C4-2B (cell line): ENCODE measurements around the gene PCF11.

Experiments used
- H3K27ac ChIP-seq: fragments of 450-650 bp; 2 replicates; pipeline ENCODE4 v1.5.1; 2017
- CTCF ChIP-seq: fragments of 450-650 bp; conservative IDR thresholded peaks from 2 replicates; pipeline ENCODE4 v1.5.1; 2017; ENCODE audit warnings: mild to moderate bottlenecking
- ZFX ChIP-seq: fragments of 450-650 bp; IDR thresholded peaks from 2 replicates; pipeline ENCODE4 v1.6.1; 2017

Gene PCF11

GRCh38 chr11:83152264-83152663 lies 4.7 kb upstream of the PCF11 start:
- no peak overlapping the region for H3K27ac ChIP-seq
- TF ChIP-seq ZFX, result no peak
- no peak for TF ChIP-seq CTCF

GRCh38 chr11:83153764-83154163 lies 3.2 kb upstream of the PCF11 start:
- no peak overlapping the region for H3K27ac ChIP-seq
- TF ChIP-seq CTCF, result no peak
- no peak for TF ChIP-seq ZFX

GRCh38 chr11:83156144-83156995 lies 561 bp upstream of the PCF11 start:
- no peak for TF ChIP-seq ZFX
- TF ChIP-seq CTCF, result no peak
- peak overlapping the region; percentile 98 for H3K27ac ChIP-seq

GRCh38 chr11:83157594-83158356 lies 844 bp downstream of the PCF11 start:
- peak overlapping the region; percentile 98 for H3K27ac ChIP-seq
- no peak for TF ChIP-seq CTCF
- peak; percentile 50; the same call in 1 of the 2 replicates for TF ChIP-seq ZFX

- no peak for TF ChIP-seq CTCF
- no peak for TF ChIP-seq ZFX
- H3K27ac ChIP-seq, result peak overlapping the region; percentile 98
Observed at GRCh38 chr11:83158357-83158786, 1.4 kb downstream of the PCF11 start.

GRCh38 chr11:83158965-83159901 lies 2.3 kb downstream of the PCF11 start:
- no peak overlapping the region for H3K27ac ChIP-seq
- TF ChIP-seq ZFX (no peak), CTCF (no peak)
